Activated gamma-delta T cell (primary cell): ENCODE measurements around the gene COA3.
"Not testable (repeated sequence)": the region's sequence is repeated elsewhere in the genome, so short reads cannot be mapped to it uniquely, and the experiment has no call there.

ENCODE experiments used
- DNase-seq: peaks from one replicate; lab custom pipeline; 2025; lab: John Stamatoyannopoulos, UW

COA3 gene

DNA sequence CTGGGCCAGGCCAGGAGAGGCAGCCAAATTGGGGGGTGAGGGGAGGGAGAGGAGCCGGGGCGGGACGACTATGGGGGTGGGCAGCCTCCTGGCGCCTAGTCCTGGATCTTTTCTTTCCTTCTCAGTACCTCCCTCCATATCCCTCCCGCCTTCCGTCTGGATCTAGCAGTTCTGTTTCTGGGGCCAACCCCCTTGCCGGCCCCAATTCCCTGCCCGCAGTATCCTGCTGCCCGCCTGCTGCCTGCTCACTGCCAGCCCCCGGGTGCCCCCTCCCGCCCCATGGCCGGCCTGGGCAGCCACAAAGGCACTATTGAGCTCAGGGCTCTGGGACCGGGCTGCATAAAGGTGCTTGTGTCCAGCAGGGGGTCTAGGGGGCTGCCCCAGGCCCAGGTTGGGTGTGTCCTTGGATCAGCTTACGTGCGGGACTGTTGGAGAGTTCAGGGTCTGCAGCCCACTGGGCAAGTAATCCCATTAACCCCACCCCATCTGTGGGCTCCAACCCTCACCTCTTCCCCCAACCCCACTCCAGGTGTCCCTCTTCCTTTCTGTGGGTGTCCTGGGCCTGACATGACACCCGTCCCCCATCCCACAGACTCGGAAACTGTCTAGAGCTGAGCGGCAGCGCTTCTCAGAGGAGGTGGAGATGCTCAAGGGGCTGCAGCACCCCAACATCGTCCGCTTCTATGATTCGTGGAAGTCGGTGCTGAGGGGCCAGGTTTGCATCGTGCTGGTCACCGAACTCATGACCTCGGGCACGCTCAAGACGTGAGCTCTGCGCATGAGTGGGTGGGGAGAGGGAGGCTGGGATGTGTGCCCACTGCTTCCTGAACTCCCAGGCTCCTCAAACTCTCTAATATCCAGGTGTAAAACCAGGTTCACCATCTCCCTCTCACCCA is 16.1 kb downstream of the COA3 start:
- no peak for DNase-seq

DNA sequence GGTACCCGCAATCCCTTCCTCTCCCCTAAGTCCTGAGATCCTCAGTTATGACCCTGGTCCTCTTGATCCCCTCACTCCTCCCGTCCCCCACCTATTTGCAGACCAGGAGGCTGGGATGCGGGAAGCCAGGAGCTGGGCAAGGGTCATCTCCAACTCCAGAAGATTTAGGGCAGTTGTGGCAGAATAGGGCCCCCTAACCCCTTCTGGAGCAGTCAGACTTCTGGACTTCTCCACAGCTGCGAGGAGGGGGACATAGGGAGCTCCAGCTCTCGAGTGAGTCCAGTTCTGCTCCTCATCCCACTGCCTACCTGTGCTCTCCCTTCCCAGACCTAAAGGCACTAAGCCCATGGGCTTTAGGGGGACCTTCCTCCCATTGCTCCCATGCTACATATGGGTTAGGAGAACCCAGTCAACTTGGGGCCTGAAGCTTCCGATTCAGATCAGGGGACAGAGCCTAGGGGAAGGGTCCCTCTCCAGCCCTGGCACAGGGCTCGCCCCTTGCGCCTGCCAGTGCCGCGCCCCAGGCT is 16.8 kb downstream of the COA3 start:
- DNase-seq: no peak

DNA sequence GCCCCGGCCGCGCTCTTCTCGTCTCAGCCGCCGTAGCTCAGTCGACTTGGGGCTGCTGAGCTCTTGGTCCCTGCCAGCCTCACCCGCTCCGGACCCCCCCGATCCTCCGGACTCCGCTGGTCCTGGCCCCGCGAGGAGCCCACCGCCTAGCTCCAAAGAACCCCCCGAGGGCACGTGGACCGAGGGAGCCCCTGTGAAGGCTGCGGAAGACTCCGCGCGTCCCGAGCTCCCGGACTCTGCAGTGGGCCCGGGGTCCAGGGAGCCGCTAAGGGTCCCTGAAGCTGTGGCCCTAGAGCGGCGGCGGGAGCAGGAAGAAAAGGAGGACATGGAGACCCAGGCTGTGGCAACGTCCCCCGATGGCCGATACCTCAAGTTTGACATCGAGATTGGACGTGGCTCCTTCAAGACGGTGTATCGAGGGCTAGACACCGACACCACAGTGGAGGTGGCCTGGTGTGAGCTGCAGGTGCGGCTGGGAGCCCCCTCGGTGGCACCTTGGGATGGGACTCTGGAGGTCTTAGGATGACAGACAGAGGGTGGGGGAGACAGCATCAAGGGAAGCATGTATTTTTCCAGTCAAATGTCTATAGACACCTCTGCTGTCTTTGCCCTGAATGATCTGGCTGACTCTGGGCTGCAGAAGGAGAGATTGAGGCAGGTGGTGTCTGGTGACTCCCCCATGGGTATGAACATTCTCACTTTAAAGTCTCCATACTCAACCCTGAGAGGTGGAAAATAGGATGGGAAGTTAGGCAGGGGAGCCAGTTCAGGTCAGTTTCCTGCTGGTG is 17.5 kb downstream of the COA3 start:
- DNase-seq: no peak

GRCh38 chr17:42779936-42780850 is 18.3 kb downstream of the COA3 start, which contains the start of gene WNK4:
Gene WNK4, plus strand, starts transcription at chr17:42780610. Its CDS starts 89 bp downstream, at chr17:42780699.
- no peak for DNase-seq

GRCh38 chr17:42779304-42779935 is 19.1 kb downstream of the COA3 start:
- DNase-seq: no peak

- DNase-seq: no peak
These were observed 19.9 kb downstream of the COA3 start for GRCh38 chr17:42778570-42778969.

GRCh38 chr17:42775534-42776098 is 22.9 kb downstream of the COA3 start:
- DNase-seq: no peak

DNA sequence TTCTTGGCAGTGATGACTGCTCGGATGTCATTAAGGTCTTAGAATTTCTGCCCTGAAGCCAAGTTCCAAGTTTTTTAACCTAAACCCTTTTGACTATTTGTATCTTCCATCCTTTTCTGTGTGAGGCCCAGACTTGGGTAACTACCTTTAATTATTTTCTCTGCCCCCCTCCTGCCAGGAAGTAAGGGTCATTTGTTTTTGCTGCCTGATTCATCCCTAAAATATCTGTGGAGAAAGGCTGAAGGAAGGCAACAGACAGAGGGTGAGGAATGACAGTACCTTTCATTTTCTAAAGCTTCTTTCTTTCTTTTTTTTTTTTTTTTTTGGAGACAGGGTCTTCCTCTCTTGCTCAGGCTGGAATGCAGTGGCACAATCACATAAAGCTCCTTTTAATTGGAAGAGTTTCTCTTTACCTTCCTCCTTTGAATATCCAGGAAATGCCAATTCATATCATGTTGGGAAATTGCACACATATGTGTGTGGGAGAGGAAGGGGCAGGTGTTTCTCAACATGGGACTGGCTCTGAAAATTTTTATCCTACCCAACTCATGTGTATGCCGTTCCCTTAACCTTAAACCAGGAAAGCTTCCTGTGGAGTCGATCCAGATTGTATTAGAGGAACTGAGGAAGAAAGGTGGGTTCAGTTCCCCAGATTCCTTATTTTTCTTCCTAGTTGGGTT is 24.3 kb downstream of the COA3 start:
- no peak for DNase-seq

DNA sequence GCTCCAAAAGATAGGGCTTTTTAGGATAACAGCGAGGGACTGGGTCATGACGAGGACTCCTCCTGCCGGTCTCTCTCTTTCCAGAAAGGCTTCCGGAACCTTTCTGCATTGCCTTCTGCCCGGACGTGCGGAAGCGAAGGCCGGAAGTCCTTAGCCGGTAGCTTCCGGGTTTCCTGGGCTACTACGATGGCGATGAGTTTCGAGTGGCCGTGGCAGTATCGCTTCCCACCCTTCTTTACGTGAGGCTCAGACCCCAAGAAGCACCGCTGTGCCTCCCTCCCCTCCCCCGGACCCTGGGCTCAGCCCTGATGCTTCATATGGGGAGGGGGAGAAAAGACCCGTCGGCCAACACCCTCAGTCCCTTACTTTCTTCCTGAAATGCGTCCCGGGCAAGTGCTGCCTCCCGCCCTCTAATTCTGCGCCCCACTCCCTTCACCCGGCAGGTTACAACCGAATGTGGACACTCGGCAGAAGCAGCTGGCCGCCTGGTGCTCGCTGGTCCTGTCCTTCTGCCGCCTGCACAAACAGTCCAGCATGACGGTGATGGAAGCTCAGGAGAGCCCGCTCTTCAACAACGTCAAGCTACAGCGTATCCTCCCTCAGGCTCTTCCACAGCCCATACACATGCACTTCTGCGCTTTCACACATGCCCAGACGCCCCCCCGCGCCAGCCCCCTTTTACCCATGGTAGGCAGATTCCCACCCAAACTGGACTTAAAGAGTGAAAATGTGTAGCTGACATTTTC is 25.0 kb downstream of the COA3 start, which contains the start of gene VPS25:
Gene VPS25, plus strand, starts transcription at position 160 of the 746 bp plus-strand sequence. Its CDS starts 27 bp downstream, at position 187.
- no peak for DNase-seq

DNA sequence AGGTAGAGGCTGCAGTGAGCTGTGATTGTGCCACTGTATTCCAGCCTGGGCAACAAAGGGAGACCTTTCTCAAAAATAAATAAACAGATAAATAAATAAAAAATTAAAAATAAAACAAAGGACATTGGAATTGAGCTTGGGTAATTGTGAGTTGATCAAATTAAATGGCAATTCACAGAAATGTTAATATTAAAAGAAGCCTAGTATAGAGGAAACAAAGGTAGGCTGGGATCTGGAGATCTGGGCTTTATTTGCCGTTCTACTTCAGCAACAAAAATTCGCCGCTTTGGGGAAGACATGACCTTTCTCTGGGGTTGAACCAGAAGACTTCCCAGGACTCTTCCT is 25.6 kb downstream of the COA3 start:
- DNase-seq: no peak

DNA sequence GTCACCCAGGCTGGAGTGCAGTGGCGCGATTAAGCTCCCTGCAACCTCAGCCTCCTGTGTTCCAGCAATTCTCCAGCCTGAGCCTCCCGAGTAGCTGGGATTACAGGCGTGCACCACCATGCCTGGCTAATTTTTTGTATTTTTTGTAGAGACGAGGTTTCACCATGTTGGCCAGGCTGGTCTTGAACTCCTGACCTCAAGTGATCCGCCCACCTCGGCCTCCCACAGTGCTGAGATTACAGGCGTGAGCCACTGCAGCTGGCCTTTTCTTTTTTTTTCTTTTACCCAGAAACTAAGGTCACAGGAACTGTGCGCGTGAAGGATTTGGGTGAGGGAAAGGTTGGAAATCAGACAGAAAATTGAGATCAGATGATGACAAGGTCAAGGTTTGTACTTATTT is 28.5 kb downstream of the COA3 start:
- DNase-seq: not testable (repeated sequence)

DNA sequence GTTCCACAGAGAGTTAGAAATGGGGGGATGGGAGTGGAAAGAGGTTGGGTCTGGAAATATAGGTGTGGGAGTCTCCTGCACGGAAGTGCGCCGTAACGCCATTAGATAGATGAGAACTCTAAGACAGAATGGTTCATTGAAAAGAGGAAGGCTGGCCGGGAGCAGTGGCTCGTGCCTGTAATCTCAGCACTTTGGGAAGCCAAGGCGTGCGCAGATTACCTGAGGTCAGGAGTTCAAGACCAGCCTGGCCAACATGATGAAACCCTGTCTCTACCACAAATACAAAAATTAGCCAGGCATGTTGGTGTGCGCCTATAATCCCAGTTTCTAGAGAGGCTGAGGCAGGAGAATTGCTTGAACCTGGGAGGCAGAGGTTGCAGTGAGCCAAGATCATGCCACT is 30.5 kb downstream of the COA3 start:
- not testable (repeated sequence) for DNase-seq

DNA sequence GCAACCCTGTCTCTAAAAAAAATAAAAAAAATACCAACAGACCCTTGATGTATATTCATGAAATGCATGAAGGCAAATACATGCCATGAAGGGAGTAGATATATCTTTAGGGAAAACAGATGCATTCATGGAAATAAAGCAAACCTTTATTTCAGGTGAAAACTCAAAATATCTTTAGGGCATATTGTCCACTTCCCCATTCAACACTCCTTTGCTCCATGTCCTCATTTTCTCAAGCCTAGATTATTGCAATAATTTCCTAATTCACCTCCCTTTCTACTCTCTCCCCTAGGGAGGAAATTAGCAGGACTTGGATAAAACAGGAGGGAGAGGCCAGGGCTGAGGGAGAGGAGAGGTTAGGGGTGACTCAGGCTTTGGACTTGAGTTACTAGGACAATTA is 31.0 kb downstream of the COA3 start:
- no peak for DNase-seq

GRCh38 chr17:42766124-42766523 is 32.4 kb downstream of the COA3 start:
- no peak for DNase-seq

DNA sequence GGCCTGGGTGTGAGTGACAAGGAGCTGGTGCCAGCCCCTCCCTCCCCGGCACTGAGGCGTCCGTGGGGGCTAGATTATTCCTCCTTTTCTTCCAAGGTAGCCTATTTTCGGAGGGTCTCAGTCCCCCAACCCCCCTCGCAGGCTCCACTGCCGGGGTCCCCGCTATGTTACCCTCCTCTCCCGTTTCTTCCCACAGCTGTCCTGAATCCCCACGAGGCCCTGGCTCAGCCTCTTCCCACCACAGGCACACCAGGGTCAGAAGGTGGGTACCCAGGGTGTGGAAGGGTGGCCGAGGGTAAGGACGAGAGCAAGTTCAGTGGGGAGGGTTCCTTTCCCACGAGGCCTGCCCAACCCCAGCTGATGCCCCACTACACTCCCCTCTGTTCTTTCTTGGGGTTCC is 36.9 kb downstream of the COA3 start:
- DNase-seq: no peak

DNA sequence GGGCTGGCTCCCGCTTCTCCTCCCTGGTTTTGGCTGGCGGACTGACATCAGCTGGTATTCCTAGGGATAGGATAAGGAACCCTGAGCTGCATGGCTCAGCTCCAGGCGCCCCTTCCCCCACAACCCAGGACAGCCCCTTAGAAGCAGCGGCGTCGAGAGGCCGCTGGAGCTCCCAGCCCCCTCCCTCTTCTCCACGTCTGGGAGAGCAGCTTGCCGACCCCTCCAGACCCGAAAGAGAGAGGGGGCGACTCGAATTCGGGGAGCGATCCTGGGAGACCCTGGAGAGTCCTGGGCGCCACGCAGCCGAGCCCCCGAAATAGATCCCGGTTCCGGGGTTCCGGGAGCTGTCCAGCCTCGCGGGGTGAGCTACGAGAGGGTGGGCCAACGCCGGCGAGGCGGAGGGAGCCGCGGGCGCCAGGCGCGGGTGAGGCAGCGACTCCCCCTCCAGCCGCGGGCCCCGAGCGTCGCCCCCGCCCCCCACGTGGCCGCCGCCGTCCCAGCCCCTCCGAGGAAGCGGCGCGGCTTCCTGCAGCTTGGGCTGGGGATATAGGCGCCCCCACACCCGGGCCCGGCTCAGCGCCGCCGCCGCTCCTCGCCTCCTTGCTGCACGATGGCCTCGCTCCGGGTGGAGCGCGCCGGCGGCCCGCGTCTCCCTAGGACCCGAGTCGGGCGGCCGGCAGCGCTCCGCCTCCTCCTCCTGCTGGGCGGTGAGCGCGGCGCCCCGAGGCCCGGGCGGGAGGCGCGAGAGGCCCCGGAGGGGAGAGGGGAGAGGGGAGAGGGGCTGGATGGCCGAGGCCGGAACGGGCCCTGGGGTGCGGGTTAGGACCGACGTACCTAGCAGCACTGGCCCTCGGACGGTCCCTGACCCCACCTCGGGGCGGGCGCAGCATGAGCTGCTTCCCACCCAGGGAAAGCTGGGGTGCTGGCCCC is 37.6 kb downstream of the COA3 start, which contains the start of gene RAMP2:
Gene RAMP2, plus strand, starts transcription at position 576 of the 930 bp plus-strand sequence. Its CDS starts 35 bp downstream, at position 611.
- DNase-seq: no peak

GRCh38 chr17:42759982-42760651 is 38.4 kb downstream of the COA3 start:
- DNase-seq: no peak

GRCh38 chr17:42754782-42755181 is 43.7 kb downstream of the COA3 start:
- no peak for DNase-seq
